Activated CD8-positive, alpha-beta memory T cell treated with anti-CD3 and anti-CD28 coated beads for 4 hours (primary cell): ENCODE data around the gene ZNF407.

ENCODE experiments used
- DNase-seq, 2 donors: peaks; one replicate each; pipeline ENCODE4 v3.0.0-alpha.2; 2020; ENCODE audit warnings: low read depth in 2 of 2

ZNF407 gene

DNA sequence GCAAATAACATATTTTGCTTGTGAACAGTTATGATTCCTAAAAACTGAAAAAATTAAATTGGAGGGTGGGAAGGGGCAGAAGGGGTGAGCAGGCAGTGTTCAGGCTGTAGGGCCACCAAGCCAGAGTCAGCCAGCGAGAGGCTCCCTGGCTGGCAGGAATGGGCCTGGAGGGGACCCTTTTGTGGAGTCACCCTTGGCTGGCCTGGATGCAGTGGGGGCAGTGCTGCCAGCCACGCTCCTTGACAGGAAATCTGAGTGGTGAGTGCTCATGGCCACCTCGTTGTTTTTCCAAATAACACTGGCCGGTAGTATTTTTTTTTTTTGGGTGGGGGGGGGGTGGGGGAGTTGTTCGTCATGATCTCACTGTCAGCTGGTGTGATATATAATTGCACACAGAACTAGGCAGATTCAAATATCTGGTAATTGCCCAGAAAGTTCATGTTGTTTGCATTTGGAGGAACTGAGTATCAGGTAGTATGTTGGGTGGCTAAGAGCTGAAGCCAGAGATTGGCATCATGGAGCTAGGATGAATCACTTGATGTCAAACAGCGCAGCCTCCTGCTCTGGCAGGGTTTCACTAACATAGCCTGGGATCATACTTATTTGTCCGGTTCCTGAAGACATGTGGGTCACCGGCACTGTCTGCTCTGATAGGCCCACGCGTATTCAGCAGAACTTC lies 451.2 kb downstream of the ZNF407 start:
- DNase-seq, result no peak

DNA sequence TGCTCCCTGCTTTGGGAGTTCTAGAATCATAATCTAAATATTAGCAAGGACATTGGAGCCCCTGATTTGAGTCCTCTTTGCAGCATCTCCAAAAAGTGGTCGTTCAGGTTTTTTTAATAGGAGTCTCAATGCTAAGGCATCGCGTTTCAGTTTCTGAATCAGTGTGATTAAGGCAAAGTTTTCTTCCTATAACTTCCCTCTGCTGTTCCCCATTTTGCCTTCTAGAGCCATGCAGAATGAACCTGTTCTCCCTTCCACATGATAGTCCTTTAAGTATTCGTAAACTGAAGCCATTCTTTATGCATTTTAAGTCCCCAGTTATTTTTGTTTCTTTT lies 451.8 kb downstream of the ZNF407 start:
- DNase-seq, result no peak

DNA sequence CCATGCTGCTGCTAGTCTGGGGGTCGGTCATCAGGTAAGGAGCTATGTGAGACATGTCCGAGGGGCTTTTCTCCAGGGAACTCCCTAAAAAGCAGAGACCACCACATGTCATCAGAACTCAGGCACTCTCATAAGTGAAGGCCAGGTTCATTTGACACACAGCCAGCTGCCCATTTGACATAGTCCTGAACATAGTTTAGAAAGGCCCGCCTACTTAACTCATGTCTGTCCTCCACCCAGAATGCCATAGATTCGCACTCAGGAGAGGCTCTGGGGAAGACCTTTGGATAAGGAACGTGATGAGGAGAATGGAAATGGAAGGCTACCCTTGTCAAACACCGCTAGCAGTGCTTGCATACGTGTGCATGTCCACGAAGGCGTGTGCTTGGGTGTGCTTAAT lies 454.1 kb downstream of the ZNF407 start:
- no peak for DNase-seq

DNA sequence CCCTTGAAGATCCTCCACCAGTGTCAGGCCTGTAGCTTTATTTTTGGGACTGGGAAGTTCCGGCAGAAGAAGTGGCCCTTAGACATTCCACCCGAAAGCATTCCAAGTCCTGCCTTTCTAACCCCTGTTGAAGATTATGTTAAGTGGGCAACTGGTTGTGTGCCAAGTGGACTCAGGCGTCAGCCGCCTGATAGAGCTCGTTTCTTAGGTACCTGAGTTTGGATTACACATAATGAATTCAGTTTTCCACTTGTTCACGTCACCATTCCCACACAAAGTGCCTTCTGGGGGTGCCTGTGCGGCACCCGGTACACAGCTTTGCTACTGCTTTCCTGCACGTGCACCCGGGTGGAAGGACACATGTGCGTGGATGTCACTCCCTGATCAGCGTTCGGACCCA lies 454.8 kb downstream of the ZNF407 start:
- no peak for DNase-seq

DNA sequence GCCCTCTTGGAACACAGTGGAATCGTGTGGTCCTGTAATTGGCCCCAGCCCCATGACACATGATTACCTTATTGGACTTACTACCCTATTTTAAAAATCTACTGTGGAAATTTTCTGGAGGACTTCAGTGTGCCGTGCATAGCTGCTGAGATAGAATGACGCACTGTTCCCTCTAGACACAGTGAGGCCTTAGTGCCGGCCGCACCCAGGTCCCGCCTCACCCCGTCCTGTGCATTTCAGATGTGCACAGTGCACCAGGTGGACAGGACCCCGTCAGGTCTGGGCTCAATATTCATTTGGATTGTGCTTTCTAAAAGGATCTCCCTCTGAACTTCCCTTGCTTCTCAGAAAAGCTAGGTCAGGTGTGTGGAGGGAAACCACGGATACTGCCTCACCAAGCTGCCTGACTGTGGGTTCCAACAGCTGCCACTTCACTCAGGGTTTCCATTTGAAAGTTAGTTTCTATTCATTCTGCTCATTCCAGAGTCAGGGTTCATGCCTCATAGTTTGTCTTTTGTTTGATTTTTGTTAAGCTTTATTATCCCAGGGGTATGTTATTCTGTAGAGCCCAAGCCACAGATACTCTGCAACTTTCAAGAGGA lies 455.5 kb downstream of the ZNF407 start:
- no peak for DNase-seq

DNA sequence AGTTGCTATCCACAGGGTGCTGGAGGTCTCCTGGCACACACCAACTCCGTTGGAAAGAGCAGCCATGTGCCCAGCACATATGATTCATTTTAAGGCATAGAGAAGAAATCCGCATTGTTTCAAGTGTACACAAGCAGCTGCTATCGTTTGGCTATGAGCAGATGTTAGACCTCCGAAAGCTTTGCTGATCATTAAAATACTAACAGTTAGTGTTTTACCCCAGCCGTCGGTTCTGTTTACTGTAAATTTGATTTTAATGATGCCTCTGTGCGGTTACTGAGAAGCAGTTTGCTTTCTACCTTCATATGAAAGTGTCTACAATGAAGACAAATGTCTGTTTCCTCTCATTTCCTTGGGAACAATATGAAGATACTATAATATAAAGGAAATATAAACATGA lies 456.4 kb downstream of the ZNF407 start:
- DNase-seq, result no peak

DNA sequence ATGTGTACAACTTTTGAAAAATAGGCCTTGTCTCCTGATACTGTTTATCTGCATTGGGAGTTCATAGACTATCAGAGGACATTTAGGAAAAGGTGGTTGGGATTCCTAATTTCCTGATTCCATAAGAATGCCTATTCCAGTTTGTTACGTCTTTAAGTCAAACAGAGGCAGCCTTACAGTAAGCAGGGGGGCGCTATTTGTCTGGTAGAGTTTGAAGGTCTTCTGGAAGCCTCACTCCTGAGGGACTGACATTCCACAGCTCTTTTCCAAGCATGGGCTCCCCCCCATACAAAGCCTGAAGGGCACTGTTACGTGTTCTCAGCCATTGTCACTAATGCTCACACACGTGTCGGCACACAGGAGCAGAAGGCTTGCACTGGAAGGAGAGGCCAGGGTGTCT lies 456.9 kb downstream of the ZNF407 start:
- DNase-seq, result no peak

DNA sequence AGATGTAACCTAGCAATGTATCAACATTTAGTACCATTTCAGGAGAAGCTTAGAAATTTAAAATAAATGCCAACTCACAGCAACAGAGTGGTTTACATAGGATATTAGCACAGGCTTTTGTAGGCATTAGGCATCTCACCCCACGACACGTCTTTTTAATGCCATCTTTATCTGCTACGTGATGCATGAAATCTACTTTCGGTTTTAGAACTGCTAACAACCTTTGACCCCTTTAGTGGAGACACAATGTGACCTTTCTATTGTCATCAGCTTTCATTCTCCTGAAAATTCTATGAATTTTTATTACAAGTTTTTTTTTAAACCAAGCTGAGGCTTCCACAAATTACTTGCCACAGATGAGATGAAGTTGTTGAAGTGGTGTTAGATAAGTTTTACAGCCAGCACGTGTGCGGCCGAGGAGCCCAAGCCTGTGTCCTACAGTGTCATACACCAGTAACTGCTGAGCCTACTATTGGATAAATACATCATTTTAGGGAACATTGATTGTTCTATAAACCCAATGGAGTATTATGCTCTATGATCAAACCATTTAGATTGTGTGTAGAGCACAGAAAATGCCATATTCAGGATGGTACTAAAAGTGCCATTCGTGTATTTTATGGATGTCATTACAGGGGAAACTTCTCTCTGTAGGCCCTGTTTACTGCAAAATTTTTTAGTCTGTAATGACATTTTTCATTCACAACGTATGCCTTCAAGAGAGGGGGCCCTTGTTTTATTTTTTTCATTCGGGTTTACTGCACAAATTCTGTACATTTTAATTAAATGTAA lies 459.7 kb downstream of the ZNF407 start:
- no peak for DNase-seq

DNA sequence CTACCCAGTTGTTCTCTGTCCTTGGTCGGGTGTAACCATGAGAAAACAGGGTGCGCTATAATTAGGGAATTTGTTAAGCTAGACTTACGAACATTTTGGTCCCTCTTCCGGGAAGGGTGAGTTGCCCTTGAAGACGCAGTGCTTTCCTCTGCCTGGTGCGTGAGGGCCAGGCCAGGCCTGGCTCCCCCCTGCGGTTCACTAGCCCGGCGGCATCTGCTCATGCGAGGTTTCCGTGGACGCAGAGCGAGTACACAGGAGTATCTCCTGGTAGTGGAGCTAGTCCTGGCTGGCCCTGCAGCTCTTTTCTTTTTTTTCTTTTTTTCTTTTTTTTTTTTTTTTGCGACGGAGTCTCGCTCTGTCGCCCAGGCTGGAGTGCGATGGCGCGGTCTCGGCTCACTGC lies 462.5 kb downstream of the ZNF407 start:
- no peak for DNase-seq

DNA sequence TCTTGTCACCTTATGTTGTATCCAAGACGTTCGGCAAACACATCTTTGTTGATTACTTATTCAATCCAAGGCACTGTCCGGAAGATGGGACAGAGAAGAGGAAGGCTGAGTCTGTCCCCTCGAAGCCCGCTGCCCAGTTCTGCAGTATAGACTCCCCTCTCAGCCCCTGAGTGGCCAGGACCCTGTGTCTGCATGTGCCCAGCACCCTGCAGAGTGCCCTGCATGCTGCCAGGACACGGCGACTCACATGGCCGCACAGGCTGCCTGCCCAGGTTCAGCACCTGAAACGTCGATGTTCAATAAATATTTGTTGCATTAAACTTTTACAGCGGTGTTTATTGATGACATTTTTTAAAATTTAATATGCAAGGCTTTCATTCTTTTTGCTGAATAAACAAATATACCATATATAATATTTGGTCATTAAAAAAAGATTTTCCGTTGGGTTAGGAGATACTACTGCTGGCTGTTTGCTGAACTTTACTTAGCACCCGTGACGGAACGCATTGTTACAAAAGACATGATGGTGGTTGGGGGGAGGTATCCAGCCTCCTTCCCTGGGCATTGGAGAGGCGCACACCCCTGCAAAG lies 464.7 kb downstream of the ZNF407 start:
- no peak for DNase-seq

DNA sequence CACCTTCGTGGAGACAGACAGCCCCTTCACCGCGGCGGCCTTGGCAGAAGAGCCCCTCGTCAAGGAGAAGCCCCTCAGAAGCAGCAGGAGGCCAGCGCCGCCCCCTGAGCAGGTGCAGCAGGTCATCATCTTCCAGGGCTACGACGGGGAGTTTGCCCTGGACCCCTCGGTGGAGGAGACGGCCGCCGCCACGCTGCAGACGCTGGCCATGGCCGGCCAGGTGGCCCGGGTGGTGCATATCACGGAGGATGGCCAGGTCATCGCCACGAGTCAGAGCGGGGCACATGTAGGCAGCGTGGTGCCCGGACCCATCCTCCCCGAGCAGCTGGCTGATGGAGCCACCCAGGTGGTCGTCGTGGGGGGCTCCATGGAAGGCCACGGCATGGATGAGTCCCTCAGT lies 465.5 kb downstream of the ZNF407 start:
- DNase-seq, result no peak

DNA sequence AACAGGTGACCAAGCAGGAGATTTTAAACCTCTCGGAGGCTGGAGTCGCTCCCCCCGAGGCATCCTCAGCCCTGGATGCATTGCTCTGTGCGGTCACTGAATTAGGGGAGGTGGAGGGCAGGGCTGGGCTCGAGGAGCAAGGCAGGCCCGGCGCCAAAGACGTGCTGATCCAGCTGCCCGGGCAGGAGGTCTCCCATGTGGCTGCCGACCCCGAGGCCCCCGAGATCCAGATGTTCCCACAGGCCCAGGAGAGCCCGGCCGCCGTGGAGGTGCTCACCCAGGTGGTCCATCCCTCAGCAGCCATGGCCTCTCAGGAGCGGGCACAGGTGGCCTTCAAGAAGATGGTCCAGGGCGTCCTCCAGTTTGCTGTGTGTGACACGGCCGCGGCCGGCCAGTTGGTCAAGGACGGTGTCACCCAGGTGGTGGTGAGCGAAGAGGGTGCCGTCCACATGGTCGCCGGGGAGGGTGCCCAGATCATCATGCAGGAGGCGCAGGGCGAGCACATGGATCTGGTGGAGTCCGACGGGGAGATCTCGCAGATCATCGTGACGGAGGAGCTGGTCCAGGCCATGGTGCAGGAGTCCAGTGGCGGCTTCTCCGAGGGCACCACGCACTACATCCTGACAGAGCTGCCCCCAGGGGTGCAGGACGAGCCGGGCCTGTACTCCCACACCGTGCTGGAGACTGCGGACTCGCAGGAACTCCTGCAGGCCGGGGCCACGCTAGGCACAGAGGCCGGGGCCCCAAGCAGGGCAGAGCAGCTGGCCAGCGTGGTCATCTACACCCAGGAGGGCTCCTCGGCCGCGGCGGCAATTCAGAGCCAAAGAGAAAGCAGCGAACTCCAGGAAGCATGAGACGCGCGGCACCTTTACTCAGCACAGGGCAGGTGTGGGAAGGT lies 466.2 kb downstream of the ZNF407 start:
- no peak for DNase-seq

DNA sequence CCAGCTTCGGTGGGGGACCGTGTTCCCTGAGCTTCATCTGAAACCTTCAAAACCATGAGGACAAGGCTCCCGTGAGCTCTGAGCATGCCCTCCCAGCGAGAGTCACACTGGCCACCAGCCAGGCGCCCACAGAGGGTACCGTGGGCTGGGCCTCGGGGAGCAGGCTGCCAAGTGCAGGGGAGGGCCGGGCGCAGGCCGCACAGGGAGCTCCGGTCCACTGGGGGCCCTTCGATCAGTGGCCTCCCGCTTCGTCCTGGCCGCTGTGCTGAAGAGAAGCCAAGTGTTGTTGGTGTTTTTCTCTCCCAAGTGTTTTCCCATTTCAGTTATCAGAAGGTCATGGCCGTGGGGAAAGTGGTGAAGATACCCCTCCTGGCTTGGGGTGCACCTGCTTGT lies 466.8 kb downstream of the ZNF407 start:
- no peak for DNase-seq

DNA sequence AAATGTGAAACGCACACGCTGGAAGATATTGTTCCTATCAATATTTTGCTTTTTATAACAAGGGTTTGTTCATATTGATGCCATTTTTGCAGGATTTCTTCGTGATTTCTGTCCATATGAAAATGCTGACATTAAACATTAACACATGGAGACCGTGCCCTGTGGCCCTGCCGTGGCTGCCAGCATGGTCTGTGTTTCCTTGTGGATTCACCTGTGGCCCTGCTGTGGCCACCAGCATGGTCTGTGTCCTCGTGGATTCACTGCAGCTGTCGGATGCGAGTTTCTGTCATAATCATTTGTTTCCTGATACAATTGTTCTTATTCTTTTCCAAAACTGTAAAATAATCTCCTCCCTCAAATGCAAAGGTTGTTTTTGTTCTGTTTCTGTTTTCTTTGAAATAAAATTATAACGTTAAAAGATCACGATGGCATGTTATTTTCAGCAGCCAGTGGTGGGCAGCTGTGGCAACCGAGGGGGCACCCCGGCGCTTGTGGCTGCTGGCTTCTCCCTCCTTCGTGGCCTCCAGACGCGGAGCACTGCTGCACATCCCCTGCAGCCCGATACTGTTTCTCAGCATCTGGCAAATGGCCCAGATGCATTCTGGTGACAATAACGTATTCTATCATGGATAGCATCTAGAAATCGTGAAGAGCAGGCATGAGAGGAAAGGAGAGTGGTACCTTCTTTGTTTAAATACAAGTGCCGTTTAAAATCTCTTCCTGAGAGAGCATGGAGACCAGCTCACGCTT lies 467.8 kb downstream of the ZNF407 start:
- no peak for DNase-seq

DNA sequence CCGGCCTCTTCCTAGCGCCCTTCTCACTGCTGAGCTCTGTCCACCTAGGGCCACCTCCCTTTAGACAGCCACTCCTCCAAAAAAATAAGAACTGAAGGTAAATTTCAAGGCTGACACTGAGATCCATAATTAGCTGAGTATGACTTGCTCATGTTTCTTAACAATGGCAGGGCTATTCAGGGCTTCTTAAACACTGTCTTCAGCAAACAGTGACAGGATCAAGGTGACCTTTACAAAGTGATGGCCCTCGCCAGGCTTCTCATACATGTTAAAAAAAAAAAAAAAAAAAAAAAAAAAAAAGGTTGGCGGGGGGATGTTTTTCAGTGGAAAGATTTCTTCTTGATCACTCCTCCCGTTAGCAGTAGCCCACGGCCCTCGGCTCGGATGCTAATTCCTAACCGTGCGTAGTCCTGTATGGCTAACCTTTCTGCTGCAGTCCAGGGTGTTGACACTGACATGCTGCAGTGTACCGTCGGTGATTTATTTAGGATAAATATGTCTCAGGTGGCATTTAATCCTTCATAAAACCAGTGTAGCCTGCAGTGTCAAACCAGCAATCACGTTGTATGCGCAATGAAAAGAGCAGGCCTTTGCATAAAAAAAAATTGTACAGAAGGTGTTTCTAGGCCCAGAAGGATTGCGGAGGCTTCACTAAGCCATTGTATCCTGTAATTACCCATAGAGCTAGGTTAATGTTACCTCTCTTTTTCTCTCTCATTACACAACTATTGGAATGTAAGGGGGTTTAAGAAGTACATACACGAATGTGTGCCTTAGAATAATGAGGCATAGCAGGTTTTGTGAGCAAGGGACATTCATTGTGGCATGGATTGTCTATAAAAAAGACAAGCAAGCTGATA lies 468.6 kb downstream of the ZNF407 start:
- no peak for DNase-seq

DNA sequence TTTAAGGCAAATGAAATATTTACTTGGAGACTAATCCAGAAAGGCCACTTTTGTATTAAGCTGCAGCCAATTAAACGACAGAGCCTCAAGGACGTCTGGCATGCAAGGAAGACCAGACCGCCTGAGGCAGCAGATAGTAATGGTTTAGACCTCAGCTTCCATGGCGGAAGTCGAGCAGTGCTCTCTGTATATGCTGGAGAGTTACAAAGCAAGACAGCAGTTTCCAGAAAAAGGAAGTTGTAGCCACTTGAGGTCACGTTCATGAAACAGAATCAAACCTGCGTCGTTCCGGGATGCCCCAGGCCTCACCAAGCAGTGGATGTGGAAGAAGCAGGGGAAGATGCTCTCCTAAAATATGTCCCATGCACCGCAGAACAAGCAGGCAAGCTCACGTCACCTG lies 469.3 kb downstream of the ZNF407 start:
- no peak for DNase-seq

DNA sequence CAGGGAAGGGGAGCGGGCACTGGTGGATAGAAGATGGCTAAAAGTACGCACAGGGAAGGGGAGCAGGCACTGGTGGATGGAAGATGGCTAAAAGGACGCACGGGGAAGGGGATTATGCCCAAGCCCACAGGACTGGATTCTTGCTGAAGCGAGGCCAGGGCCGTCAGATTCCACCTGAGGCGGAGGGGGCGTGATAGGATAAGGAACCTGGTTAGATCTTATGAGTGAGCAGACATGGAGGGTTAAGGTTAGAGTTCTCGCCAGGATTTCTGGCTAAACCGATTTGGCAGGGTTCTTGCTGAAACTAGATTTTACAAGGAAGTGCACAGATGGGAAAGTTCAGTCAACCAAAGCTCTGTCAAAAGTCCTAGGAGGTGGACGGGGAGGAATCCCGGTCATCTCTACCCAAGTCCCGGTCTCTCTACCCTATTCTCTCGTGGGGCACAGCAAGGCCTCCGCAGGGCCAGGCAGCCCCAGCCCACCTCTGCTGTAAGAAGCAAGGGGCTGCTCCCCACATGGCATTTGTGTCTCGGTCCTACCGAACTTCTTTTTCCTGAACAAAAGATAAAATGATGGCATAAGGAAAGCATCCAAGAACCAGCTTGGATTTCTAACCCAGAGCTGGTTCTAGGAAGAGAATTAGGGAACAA lies 470.5 kb downstream of the ZNF407 start:
- no peak for DNase-seq

DNA sequence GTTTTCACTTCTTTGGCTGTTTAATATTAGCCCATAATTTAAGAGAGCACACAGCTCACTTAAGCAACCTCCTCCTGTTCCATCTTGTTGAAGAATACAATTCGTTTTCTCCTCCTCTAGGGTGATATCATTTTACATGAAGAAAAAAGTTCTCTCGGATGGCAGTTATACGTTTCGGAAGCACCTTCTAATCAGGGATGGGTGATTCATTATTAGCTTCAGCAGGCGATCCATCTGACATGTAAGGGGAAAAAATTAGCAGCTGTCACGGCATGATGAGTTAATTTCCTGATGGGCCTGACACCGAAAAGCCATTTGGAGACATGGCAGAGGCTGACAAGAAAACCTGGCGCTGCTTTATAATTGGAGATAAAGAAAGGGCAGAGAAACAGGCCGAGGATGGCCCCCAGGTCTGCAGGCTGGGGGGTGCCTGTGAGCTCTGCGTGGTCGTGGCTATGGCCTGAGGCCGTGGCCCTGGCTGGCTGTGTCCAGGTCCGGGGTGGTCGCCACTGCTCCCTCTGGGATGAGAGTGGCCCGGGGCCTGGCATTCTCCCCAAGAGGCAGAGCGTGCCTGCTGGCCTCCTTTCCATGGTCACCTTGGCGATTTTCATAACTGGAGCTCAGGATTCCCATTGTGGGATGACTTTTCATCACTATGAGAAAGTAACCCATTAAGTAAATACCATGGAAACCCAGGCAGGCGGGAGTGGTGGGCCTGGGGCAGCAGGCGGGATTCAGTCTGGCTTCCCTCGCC lies 471.2 kb downstream of the ZNF407 start:
- no peak for DNase-seq

DNA sequence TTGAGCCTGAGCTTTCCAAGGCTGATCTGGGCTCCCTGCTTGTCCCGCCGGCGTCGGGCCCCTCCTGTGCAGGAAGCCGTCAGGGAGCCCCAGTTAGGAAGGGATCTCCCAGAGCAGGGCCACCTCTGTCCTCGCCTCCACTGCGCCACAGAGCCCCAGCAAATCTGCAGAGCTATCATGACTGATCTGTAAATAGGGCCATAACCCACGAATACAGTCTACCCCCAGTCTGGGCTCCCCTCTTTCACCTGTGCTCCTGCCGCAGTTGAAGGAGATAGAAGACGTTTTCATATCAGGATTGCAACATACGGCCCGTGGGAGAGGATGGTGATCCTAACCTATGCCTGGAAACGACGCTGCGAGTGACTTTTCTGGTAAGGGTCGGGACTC lies 472.6 kb downstream of the ZNF407 start:
- DNase-seq, result no peak
